ENCODE results near the gene PARD6B. TPM values are rescaled to one million over a fixed set of nuclear protein-coding genes. Genes with fewer than 3 reads are reported as not detected.
A peak's percentile ranks its signal among the peaks of the same experiment; 100 is the strongest.

Gene PARD6B
- total and polyA plus RNA-seq, 2 of the 13 experiments (the other 11 are each of a cell fraction or from before 2014, with no cell fraction given): 6.9 to 22.2 TPM

GRCh38 chr20:50734730-50735679 is 3.6 kb downstream of the PARD6B start (continued):
- TF ChIP-seq ZNF318 (CRISPR knock-in tag; IDR thresholded peaks at IDR 0.05): no peak
- TF ChIP-seq HNF4A (CRISPR knock-in tag; IDR thresholded peaks at IDR 0.05): no peak
- TF ChIP-seq ZNF292 (CRISPR knock-in tag; IDR thresholded peaks at IDR 0.05; ENCODE audit: borderline replicate concordance, low read depth): 0 out of 2 replicates have a peak, but pooled peaks have one; percentile 23
- TF ChIP-seq CEBPB (IDR thresholded peaks at IDR 0.05; ENCODE audit: borderline replicate concordance, low read depth, low read length): peak; percentile 34; the same call in 1 of the 2 replicates
- no peak for TF ChIP-seq ZNF510 (CRISPR knock-in tag; IDR thresholded peaks at IDR 0.05; ENCODE audit: low read depth)
- TF ChIP-seq, protein P1, sequence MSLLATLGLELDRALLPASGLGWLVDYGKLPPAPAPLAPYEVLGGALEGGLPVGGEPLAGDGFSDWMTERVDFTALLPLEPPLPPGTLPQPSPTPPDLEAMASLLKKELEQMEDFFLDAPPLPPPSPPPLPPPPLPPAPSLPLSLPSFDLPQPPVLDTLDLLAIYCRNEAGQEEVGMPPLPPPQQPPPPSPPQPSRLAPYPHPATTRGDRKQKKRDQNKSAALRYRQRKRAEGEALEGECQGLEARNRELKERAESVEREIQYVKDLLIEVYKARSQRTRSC (CRISPR knock-in tag; IDR thresholded peaks at IDR 0.05; ENCODE audit: low read depth): no peak
- no peak for TF ChIP-seq ZSCAN20 (CRISPR knock-in tag; IDR thresholded peaks at IDR 0.05; ENCODE audit: borderline replicate concordance)
- no peak for TF ChIP-seq CHD4 (IDR thresholded peaks at IDR 0.05; ENCODE audit: borderline replicate concordance, low read length)
- no peak for TF ChIP-seq KLF9 (CRISPR knock-in tag; IDR thresholded peaks at IDR 0.05; ENCODE audit: low read depth)
- no peak for TF ChIP-seq ZNF567 (CRISPR knock-in tag; IDR thresholded peaks at IDR 0.05; ENCODE audit: borderline replicate concordance)
- peak; percentile 30; the same call in 1 of the 2 replicates for TF ChIP-seq FOSL2 (CRISPR knock-in tag; IDR thresholded peaks at IDR 0.05)
- TF ChIP-seq KLF16 (CRISPR knock-in tag; IDR thresholded peaks at IDR 0.05): no peak
- TF ChIP-seq ARID2 (CRISPR knock-in tag; IDR thresholded peaks at IDR 0.05; ENCODE audit: borderline replicate concordance): no peak
- no peak for TF ChIP-seq ZNF441 (CRISPR knock-in tag; IDR thresholded peaks at IDR 0.05; ENCODE audit: borderline replicate concordance)
- TF ChIP-seq ZMYM3 (CRISPR knock-in tag; IDR thresholded peaks at IDR 0.05): peak; percentile 39; the same call in 1 of the 2 replicates
- no peak for TF ChIP-seq ZNF792 (CRISPR knock-in tag; IDR thresholded peaks at IDR 0.05)
- no peak for TF ChIP-seq ATRX (CRISPR knock-in tag; IDR thresholded peaks at IDR 0.05; ENCODE audit: borderline replicate concordance)
- TF ChIP-seq TGIF2 (CRISPR knock-in tag; IDR thresholded peaks at IDR 0.05): no peak
- TF ChIP-seq ZNF660 (CRISPR knock-in tag; IDR thresholded peaks at IDR 0.05; ENCODE audit: borderline replicate concordance, low read depth): no peak
- peak; percentile 65 for TF ChIP-seq ISL2 (CRISPR knock-in tag; IDR thresholded peaks at IDR 0.05)

All from HepG2 (cell line).